Body of pancreas (tissue), 4 donors: ENCODE results near the gene FOSL1.

Source experiments
- CTCF ChIP-seq, 7 experiments: fragments of 450-650 bp in 4 of 7; fragments of 200-600 bp in 3 of 7; sonication (generic) in 3 of 7; IDR thresholded peaks; one replicate each; pipeline ENCODE4 v1.5.1; 2016 to 2019; ENCODE audit warnings: antibody characterized with exemption in 7 of 7
- POLR2A ChIP-seq, 3 donors: fragments of 450-650 bp; IDR thresholded peaks; one replicate each; pipeline ENCODE4 v1.6.1; 2016; ENCODE audit warnings: antibody characterized with exemption in 3 of 3, mild to moderate bottlenecking in 2 of 3

GRCh38 chr11:65931773-65932557 lies 31.8 kb upstream of the FOSL1 start:
- TF ChIP-seq POLR2A (IDR thresholded peaks at IDR 0.05) = no peak
- TF ChIP-seq CTCF (IDR thresholded peaks at IDR 0.05) = no peak
